ENCODE data around the gene ANKK1. TPM values are rescaled to one million over a fixed set of nuclear protein-coding genes. Genes with fewer than 3 reads are reported as not detected.

ANKK1 gene
- not detected for total RNA-seq (2013)
- polyA plus RNA-seq (under 1 TPM in 2 of 3 donors, not detected in 1; 0.07 to 0.09 TPM), polyA minus RNA-seq (not detected in 2 replicates), total RNA-seq (0 to 0.30 (median 0.05) reads per million in 11 experiments)

DNA sequence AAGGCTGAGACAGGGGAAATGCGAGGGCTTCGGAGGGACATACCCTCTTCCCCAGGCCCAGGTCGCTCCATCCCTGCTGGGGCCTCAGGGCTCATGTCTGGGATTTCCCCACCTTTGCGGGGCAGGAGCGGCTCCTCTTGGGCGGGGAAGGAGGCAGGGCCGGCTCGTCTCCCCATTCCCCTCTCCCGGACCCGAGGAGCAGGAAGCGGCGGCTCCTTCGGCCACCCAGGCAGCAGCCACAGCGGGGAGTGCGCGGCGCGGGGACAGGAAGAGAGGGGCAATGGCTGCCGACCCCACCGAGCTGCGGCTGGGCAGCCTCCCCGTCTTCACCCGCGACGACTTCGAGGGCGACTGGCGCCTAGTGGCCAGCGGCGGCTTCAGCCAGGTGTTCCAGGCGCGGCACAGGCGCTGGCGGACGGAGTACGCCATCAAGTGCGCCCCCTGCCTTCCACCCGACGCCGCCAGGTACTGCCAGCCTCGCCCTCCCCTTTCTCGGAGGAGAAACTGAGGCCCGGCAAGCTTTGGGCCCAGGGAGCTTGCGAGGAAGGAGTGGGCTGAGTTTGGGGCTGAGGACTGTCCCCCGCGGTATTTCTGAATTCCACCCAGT is at the start of gene ANKK1:
Gene ANKK1, plus strand, starts transcription at position 175 of the 607 bp plus-strand sequence. Its CDS starts 106 bp downstream, at position 281.
- WGBS (ENCODE audit: insufficient coverage) = 15% methylated on average over 41 of the region's 46 CpGs
- H3K27me3 ChIP-seq (ENCODE audit: control insufficient read depth in 2 of 2, insufficient read depth in 2 of 2, low read length in 2 of 2) = peaks cover 0 to 29% of the 10 kb centered on the region in 2 donors
- no peak within 1 kb of the TSS for H2AFZ ChIP-seq (ENCODE audit: insufficient read depth, low read depth, low read length, poor library complexity, severe bottlenecking)
- H3K36me3 Mint-ChIP-seq = no peaks in the 10 kb centered on the region
- intact Hi-C loops (cut with micrococcal nuclease) = no loop called here
- peak within 1 kb of the TSS in 1 of 2 donors; percentile 48 for H3K4me3 Mint-ChIP-seq
- no peak within 1 kb of the TSS for H3K4me2 ChIP-seq (replicated peaks; ENCODE audit: extremely low read depth, low read length, poor library complexity, severe bottlenecking)
- H3K9me3 Mint-ChIP-seq = no peaks in the 10 kb centered on the region
- no peak within 1 kb of the TSS for H3K27ac ChIP-seq (ENCODE audit: low read depth in 1 of 2, low read length in 2 of 2)
- no peak for TF ChIP-seq CTCF (IDR thresholded peaks at IDR 0.05)
- peaks cover 3 to 13% (median 11%) of the 10 kb centered on the region in 3 donors for H3K27me3 Mint-ChIP-seq (ENCODE audit: low read depth in 3 of 3)
- no peak within 1 kb of the TSS for H3K9ac ChIP-seq (ENCODE audit: insufficient read depth, low read length, poor library complexity, severe bottlenecking)
- no peaks in the 10 kb centered on the region for H4K20me1 ChIP-seq (ENCODE audit: insufficient read depth, low read length)
- H3K27ac Mint-ChIP-seq = no peak within 1 kb of the TSS
- no peaks in the 10 kb centered on the region for H3K4me1 ChIP-seq (ENCODE audit: control insufficient read depth in 1 of 2, insufficient read depth in 2 of 2, low read length in 2 of 2)
- no peaks in the 10 kb centered on the region for H3K4me1 Mint-ChIP-seq
- no peak for DNase-seq
- H3K4me3 ChIP-seq (replicated peaks in 1 of 3; ENCODE audit: low read depth in 2 of 3, low read length in 3 of 3) = no peak within 1 kb of the TSS
- H3K9me3 ChIP-seq (replicated peaks in 1 of 2; ENCODE audit: control insufficient read depth in 1 of 2, insufficient read depth in 1 of 2, low read length in 2 of 2) = no peaks in the 10 kb centered on the region
- no peaks in the 10 kb centered on the region for H3K79me2 ChIP-seq (ENCODE audit: insufficient read depth, low read length)
- H3K36me3 ChIP-seq (replicated peaks in 1 of 2; ENCODE audit: control insufficient read depth in 1 of 2, insufficient read depth in 2 of 2, low read length in 2 of 2) = no peaks in the 10 kb centered on the region

- Mint-ChIP-seq H3K4me3 (no peak overlapping the region), H3K27me3 (ENCODE audit: low read depth in 3 of 3) (no peaks in the 10 kb centered on the region), H3K27ac (no peak overlapping the region), H3K36me3 (peaks cover 11 to 19% of the 10 kb centered on the region in 2 donors), H3K9me3 (peaks cover 0 to 5% (median 0%) of the 10 kb centered on the region in 7 donors), H3K4me1 (no peaks in the 10 kb centered on the region)
- intact Hi-C loops (cut with micrococcal nuclease) = no loop called here
- Histone ChIP-seq H3K27ac (ENCODE audit: low read depth in 1 of 2, low read length in 2 of 2) (no peak overlapping the region), H4K20me1 (ENCODE audit: insufficient read depth, low read length) (no peaks in the 10 kb centered on the region), H3K4me1 (ENCODE audit: control insufficient read depth in 1 of 2, insufficient read depth in 2 of 2, low read length in 2 of 2) (no peaks in the 10 kb centered on the region), H3K9me3 (replicated peaks in 1 of 2; ENCODE audit: control insufficient read depth in 1 of 2, insufficient read depth in 1 of 2, low read length in 2 of 2) (no peaks in the 10 kb centered on the region), H3K4me3 (replicated peaks in 1 of 3; ENCODE audit: low read depth in 2 of 3, low read length in 3 of 3) (no peak overlapping the region), H3K9ac (ENCODE audit: insufficient read depth, low read length, poor library complexity, severe bottlenecking) (no peak overlapping the region), H3K36me3 (replicated peaks in 1 of 2; ENCODE audit: control insufficient read depth in 1 of 2, insufficient read depth in 2 of 2, low read length in 2 of 2) (peaks cover 0 to 2% of the 10 kb centered on the region in 2 donors), H2AFZ (ENCODE audit: insufficient read depth, low read depth, low read length, poor library complexity, severe bottlenecking) (no peak overlapping the region), H3K79me2 (ENCODE audit: insufficient read depth, low read length) (no peaks in the 10 kb centered on the region), H3K4me2 (replicated peaks; ENCODE audit: extremely low read depth, low read length, poor library complexity, severe bottlenecking) (no peak overlapping the region), H3K27me3 (ENCODE audit: control insufficient read depth in 2 of 2, insufficient read depth in 2 of 2, low read length in 2 of 2) (no peaks in the 10 kb centered on the region)
- DNase-seq = no peak
- no peak for TF ChIP-seq CTCF (IDR thresholded peaks at IDR 0.05)
- 100% methylated on average over 3 of the region's 4 CpGs for WGBS (ENCODE audit: insufficient coverage)
These were observed 48.8 kb upstream of the ANKK1 start for GRCh38 chr11:113338730-113339129.

Measured in CD14-positive monocyte (primary cell).